ENCODE results near the gene EDIL3.

EDIL3 gene

GRCh38 chr5:84419742-84420141 lies 35.1 kb upstream of the EDIL3 start:
- DNase-seq (ENCODE audit: low spot score), result no peak
- in situ Hi-C loops (cut with MboI; ENCODE audit: low sequenced_read_pairs, unreplicated experiment), result no loop called here
- no peak for TF ChIP-seq CTCF (IDR thresholded peaks at IDR 0.05; ENCODE audit: borderline replicate concordance, control extremely low read depth, extremely low read depth, insufficient read depth, missing control alignments)

DNA sequence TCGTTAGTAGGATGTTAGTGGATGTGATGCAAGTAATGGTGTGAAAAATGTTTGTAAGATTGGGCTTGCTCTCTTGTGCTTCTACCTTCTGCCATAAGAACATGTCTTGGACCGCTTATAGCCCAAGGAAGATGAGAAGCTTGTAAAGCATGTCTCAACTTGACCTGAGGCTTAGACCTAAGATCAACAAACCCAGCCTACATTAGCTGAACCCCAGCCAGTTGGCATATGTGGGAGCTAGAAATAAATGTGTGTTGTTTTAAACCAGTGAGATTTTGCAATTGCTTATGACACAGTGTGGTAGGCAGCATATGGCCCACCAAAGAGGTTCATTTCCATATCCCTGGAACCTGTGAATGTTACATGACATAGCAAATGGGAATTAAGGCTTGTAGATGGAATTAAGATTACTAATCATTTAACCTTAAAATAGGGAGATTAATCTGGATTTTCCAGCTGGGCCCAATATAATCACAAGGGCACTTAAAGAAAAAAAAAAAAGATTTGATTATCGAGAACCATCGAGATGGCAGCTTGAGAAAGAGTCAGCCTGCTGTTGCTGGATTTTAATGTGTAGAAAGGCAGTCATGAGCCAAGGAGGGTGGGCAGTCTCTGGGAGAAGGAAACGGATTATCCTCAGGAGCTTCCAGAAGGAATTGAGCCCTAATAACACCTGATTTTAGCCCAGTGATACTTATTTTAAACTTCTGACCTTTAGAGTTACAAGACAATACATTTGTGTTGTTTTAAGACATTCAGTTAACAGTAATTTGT lies 27.3 kb upstream of the EDIL3 start:
- in situ Hi-C loops (cut with MboI; ENCODE audit: low sequenced_read_pairs, unreplicated experiment), result no loop called here
- TF ChIP-seq CTCF (IDR thresholded peaks at IDR 0.05; ENCODE audit: borderline replicate concordance, control extremely low read depth, extremely low read depth, insufficient read depth, missing control alignments), result no peak
- DNase-seq (ENCODE audit: low spot score), result no peak

DNA sequence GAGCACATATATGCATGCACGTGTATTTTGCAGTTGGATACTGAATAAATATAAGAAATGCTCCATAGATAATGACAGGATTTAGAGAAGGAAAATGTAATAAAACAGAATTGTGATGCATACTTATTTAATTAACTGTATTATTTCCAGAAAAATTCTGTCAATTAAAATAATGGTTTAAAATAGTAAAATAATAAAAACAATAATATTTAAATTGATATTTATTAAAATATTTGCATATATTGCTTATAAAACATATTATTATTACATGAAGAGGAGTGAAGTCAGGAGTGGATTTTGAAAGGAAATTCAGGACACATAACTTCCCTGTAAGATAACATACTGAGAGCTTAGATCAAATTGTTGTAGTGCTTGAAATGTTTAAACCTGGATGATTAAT lies 21.4 kb upstream of the EDIL3 start:
- TF ChIP-seq CTCF (IDR thresholded peaks at IDR 0.05; ENCODE audit: borderline replicate concordance, control extremely low read depth, extremely low read depth, insufficient read depth, missing control alignments), result no peak
- in situ Hi-C loops (cut with MboI; ENCODE audit: low sequenced_read_pairs, unreplicated experiment), result no loop called here
- DNase-seq (ENCODE audit: low spot score), result no peak

DNA sequence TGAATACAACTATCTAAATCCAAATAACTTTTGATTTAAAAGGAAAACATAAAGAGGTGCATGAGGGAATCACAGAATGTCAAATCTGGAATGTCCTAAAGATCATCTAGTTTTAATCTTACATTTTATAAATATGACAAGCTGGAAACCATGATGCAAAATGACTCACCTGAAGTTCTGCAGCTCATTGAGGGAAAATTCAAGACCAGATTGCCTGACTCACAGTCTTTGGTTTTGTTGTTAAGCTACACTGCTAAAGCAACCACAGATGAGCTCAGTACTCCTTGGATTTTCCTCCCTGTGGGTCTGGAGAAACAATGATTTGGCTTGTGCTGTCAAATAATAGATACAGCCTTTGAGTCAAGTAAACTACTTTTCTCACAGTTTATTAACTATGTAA lies 19.1 kb upstream of the EDIL3 start:
- no peak for DNase-seq (ENCODE audit: low spot score)
- TF ChIP-seq CTCF (IDR thresholded peaks at IDR 0.05; ENCODE audit: borderline replicate concordance, control extremely low read depth, extremely low read depth, insufficient read depth, missing control alignments), result no peak
- in situ Hi-C loops (cut with MboI; ENCODE audit: low sequenced_read_pairs, unreplicated experiment), result no loop called here

DNA sequence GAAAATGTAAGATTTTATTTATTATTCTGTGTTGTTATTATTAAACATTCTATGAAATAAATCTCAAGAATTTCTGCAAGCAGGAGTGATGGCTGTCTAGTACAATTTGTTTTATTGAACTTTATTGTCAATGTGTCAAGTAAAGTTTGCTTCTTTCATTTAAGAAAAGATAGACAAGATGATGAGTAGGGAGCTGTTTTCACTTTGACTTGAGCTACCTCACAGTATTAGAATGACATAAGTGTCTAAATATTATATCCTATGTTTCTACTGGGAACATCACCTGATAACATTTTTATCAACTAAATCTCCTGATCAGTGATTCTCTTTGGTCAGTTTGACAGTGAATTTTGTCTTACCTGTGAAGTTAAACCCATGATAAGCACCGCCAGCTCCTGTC lies 12.7 kb upstream of the EDIL3 start:
- in situ Hi-C loops (cut with MboI; ENCODE audit: low sequenced_read_pairs, unreplicated experiment), result no loop called here
- TF ChIP-seq CTCF (IDR thresholded peaks at IDR 0.05; ENCODE audit: borderline replicate concordance, control extremely low read depth, extremely low read depth, insufficient read depth, missing control alignments), result no peak
- DNase-seq (ENCODE audit: low spot score), result no peak

DNA sequence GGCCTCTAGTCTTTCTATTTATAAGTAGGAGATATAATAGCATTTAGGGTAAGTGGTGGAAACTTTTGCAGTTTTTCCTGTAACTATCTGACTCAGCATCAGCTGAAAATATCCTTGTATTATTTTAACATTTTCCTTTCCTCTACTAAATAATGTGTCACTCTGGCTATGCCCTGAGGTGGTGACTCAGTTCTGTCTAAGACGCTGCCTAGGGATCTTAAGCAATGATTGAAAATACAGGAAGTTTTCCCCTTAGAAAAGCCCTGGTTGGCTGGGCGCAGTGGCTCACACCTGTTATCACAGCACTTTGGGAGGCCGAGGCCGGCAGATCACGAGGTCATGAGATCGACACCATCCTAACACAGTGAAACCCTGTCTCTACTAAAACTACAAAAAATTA lies 9.3 kb upstream of the EDIL3 start:
- DNase-seq (ENCODE audit: low spot score), result no peak
- no peak for TF ChIP-seq CTCF (IDR thresholded peaks at IDR 0.05; ENCODE audit: borderline replicate concordance, control extremely low read depth, extremely low read depth, insufficient read depth, missing control alignments)
- in situ Hi-C loops (cut with MboI; ENCODE audit: low sequenced_read_pairs, unreplicated experiment), result no loop called here

All from GM13976 (cell line).